ENCODE data around the gene TP53AIP1. TPM values are rescaled to one million over a fixed set of nuclear protein-coding genes. Genes with fewer than 3 reads are reported as not detected.

Gene TP53AIP1
- total and polyA plus RNA-seq, 10 donors = 0.03 to 0.14 (median 0.12) TPM; not detected in 6

- WGBS, 5 donors = 80 to 90% (median 86%) methylated on average over 11 of the region's 11 CpGs
- H3K27me3 ChIP-seq (replicated peaks in 1 of 7) = peaks cover 0 to 15% (median 0%) of the 10 kb centered on the region in 7 donors
- H3K27ac ChIP-seq = no peak overlapping the region
- no peak for TF ChIP-seq CTCF (IDR thresholded peaks at IDR 0.05 in 8 of 11, conservative IDR thresholded peaks at IDR 0.05 in 3 of 11)
- no peak for TF ChIP-seq POLR2A (IDR thresholded peaks at IDR 0.05)
- TF ChIP-seq POLR2AphosphoS5 (IDR thresholded peaks at IDR 0.05) = no peak
- no peaks in the 10 kb centered on the region for H3K36me3 ChIP-seq
- no peak overlapping the region for H3K4me3 ChIP-seq
- H3K9me3 ChIP-seq = no peaks in the 10 kb centered on the region
- intact Hi-C loops (cut with DNase I; ENCODE audit: low total_unique reads) = no loop called here
- no peak for DNase-seq
- peaks cover 0 to 9% (median 0%) of the 10 kb centered on the region in 6 donors for H3K4me1 ChIP-seq
Observed at GRCh38 chr11:128939591-128939990, 3.1 kb downstream of the TP53AIP1 start.

DNA sequence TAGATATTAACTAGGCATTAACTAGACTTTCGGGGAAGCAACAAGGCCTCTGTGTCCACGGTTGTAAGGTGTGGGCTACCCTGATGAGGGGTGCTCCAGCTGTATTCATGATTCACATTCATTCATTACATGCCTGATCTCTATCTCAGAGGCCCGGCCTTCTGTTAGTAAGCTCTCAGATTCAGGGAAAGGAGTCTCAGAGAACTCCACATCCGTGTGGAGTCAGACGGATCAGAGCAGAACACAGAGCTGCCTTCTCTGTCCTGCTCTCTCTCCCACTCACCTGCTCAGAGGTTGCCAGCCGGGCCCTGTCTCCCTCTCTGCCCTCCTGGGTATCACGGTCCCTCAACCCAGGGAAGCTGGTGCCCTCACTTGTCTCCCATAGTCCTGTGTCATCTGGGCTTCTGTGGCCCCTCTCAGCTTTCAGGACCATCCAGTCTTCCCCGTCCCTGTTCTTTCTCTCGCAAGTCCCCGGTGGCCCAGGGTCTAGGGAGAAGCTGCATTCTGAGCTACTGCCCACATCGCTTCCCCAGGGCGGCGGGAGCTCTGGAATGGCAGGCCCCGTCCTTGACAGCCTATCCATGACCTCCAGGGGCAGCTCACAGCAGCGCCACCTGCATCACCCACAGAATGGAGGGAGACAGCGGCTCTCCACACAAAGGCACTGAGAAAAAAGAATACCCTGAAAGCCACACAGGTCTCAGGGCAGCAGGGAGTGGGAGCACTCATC is 4.3 kb downstream of the TP53AIP1 start:
- intact Hi-C loops (cut with DNase I; ENCODE audit: low total_unique reads) = no loop called here
- TF ChIP-seq POLR2AphosphoS5 (IDR thresholded peaks at IDR 0.05) (no peak), POLR2A (IDR thresholded peaks at IDR 0.05) (no peak), CTCF (IDR thresholded peaks at IDR 0.05 in 8 of 11, conservative IDR thresholded peaks at IDR 0.05 in 3 of 11) (no peak)
- H3K4me3 ChIP-seq = no peak overlapping the region

GRCh38 chr11:128937480-128937879 is 5.2 kb downstream of the TP53AIP1 start:
- Histone ChIP-seq H3K27me3 (replicated peaks in 1 of 7) (peaks cover 0 to 5% (median 0%) of the 10 kb centered on the region in 7 donors), H3K9me3 (no peaks in the 10 kb centered on the region), H3K4me3 (no peak overlapping the region), H3K36me3 (no peaks in the 10 kb centered on the region), H3K4me1 (peaks cover 0 to 9% (median 0%) of the 10 kb centered on the region in 6 donors), H3K27ac (no peak overlapping the region)
- intact Hi-C loops (cut with DNase I; ENCODE audit: low total_unique reads) = no loop called here
- 87 to 96% (median 91%) methylated on average over 6 to 9 of the region's 9 CpGs for WGBS, 5 donors
- TF ChIP-seq POLR2AphosphoS5 (IDR thresholded peaks at IDR 0.05) (no peak), CTCF (IDR thresholded peaks at IDR 0.05 in 8 of 11, conservative IDR thresholded peaks at IDR 0.05 in 3 of 11) (no peak), POLR2A (IDR thresholded peaks at IDR 0.05) (no peak)
- peak; percentile 63 for DNase-seq

More for the DNA sequence above, 4.3 kb downstream of the TP53AIP1 start:
- peak; percentile 58 for DNase-seq
- Histone ChIP-seq H3K27ac (no peak overlapping the region), H3K9me3 (no peaks in the 10 kb centered on the region), H3K27me3 (replicated peaks in 1 of 7) (peaks cover 0 to 13% (median 0%) of the 10 kb centered on the region in 7 donors), H3K4me1 (peaks cover 0 to 9% (median 0%) of the 10 kb centered on the region in 6 donors), H3K36me3 (no peaks in the 10 kb centered on the region)
- 87 to 95% (median 91%) methylated on average over 14 to 16 of the region's 16 CpGs for WGBS, 5 donors

GRCh38 chr11:128936606-128937251 is 5.9 kb downstream of the TP53AIP1 start:
- H3K4me3 ChIP-seq = no peak overlapping the region
- TF ChIP-seq POLR2AphosphoS5 (IDR thresholded peaks at IDR 0.05) = no peak
- TF ChIP-seq POLR2A (IDR thresholded peaks at IDR 0.05) = no peak
- no peak for TF ChIP-seq CTCF (IDR thresholded peaks at IDR 0.05 in 8 of 11, conservative IDR thresholded peaks at IDR 0.05 in 3 of 11)
- H3K9me3 ChIP-seq = no peaks in the 10 kb centered on the region
- no peak overlapping the region for H3K27ac ChIP-seq
- H3K4me1 ChIP-seq = peaks cover 0 to 9% (median 0%) of the 10 kb centered on the region in 6 donors
- H3K36me3 ChIP-seq = no peaks in the 10 kb centered on the region
- WGBS, 5 donors = 78 to 84% (median 79%) methylated on average over 16 of the region's 16 CpGs
- intact Hi-C loops (cut with DNase I; ENCODE audit: low total_unique reads) = no loop called here
- peaks cover 0 to 4% (median 0%) of the 10 kb centered on the region in 7 donors for H3K27me3 ChIP-seq (replicated peaks in 1 of 7)
- DNase-seq = peak; percentile 72

Data from spleen (tissue), 11 donors.